Uterus (tissue), 4 donors: ENCODE results near the gene ZDHHC12. TPM values are rescaled to one million over a fixed set of nuclear protein-coding genes. Genes with fewer than 3 reads are reported as not detected.

Experiments used
- DNase-seq, 2 donors: peaks; one replicate each; pipeline ENCODE4 v3.0.0-alpha.2; 2019 to 2020
- H3K27ac ChIP-seq, 2 donors: fragments of 200-600 bp; sonication (generic); 1 replicate in 1 of 2; 2 replicates in 1 of 2; pipeline ENCODE4 v1.5.1; 2016 to 2018
- H3K27me3 ChIP-seq, 2 donors: fragments of 200-600 bp; sonication (generic); one replicate each; pipeline ENCODE4 v1.5.1; 2018 to 2019; ENCODE audit warnings: control low read depth in 1 of 2
- H3K36me3 ChIP-seq, 2 donors: fragments of 200-600 bp; sonication (generic); one replicate each; pipeline ENCODE4 v1.5.1; 2019; ENCODE audit warnings: control low read depth in 1 of 2
- H3K4me1 ChIP-seq, 2 donors: fragments of 200-600 bp; sonication (generic); one replicate each; pipeline ENCODE4 v1.5.1; 2018 to 2019; ENCODE audit warnings: control low read depth in 1 of 2
- H3K4me3 ChIP-seq, 2 donors: fragments of 200-600 bp; sonication (generic); 1 replicate in 1 of 2; 2 replicates in 1 of 2; pipeline ENCODE4 v1.5.1; 2018 to 2019; ENCODE audit warnings: mild to moderate bottlenecking in 1 of 2
- H3K9me3 ChIP-seq, 2 donors: fragments of 200-600 bp; sonication (generic); one replicate each; pipeline ENCODE4 v1.5.1; 2019; ENCODE audit warnings: control low read depth in 1 of 2
- CTCF ChIP-seq, 4 experiments: fragments of 200-600 bp in 2 of 4; fragments of 450-650 bp in 2 of 4; sonication (generic) in 2 of 4; IDR thresholded peaks; one replicate each; pipeline ENCODE4 v1.5.1; 2016 to 2019; ENCODE audit warnings: antibody characterized with exemption in 4 of 4, mild to moderate bottlenecking in 2 of 4, moderate library complexity in 1 of 4
- POLR2A ChIP-seq, 2 donors: fragments of 450-650 bp; IDR thresholded peaks; one replicate each; pipeline ENCODE4 v1.6.1; 2016; ENCODE audit warnings: antibody characterized with exemption in 2 of 2, mild to moderate bottlenecking in 1 of 2, moderate library complexity in 1 of 2
- intact Hi-C: fragments of 100-400 bp; cut with DNase I; formaldehyde crosslinking; loops from one replicate; pipeline ENCODE4 v1.15.1; 2023; ENCODE audit warnings: low total_unique reads
- total RNA-seq, 4 donors: library from RNA; depleted of rRNA in 3 of 4; stranded (reverse); fragments of >200 nt in 3 of 4; gene quantifications; one replicate each; pipeline versions ENCODE4 v1.1.0 to v1.2.4, GENCODE V29; 2014 to 2023
- donor health status: DM: yes; HTN: yes; CAD: no.

Gene ZDHHC12
- total RNA-seq, 4 donors from 2014 or later: 0.59 to 11.7 (median 6.5) TPM

- no peak for DNase-seq
- H3K27me3 ChIP-seq: no peaks in the 10 kb centered on the region
- H3K36me3 ChIP-seq: no peaks in the 10 kb centered on the region
- intact Hi-C loops: no loop called here
- peak overlapping the region in 1 of 2 donors; percentile 95 for H3K27ac ChIP-seq
- peak overlapping the region; percentile 62 to 87 for H3K4me3 ChIP-seq
- H3K4me1 ChIP-seq: peaks cover 0 to 9% of the 10 kb centered on the region in 2 donors
- TF ChIP-seq CTCF (IDR thresholded peaks at IDR 0.05): no peak
- no peak for TF ChIP-seq POLR2A (IDR thresholded peaks at IDR 0.05)
- H3K9me3 ChIP-seq: no peaks in the 10 kb centered on the region
These were observed 33.3 kb downstream of the ZDHHC12 start for GRCh38 chr9:128690684-128691034.

GRCh38 chr9:128689820-128690683 lies 33.9 kb downstream of the ZDHHC12 start:
- DNase-seq: peak; percentile 40 to 47
- Histone ChIP-seq H3K27me3 (no peaks in the 10 kb centered on the region), H3K36me3 (no peaks in the 10 kb centered on the region), H3K4me1 (peaks cover 0 to 9% of the 10 kb centered on the region in 2 donors), H3K4me3 (peak overlapping the region; percentile 62 to 87), H3K27ac (peak overlapping the region; percentile 72 to 95), H3K9me3 (no peaks in the 10 kb centered on the region)
- no peak for TF ChIP-seq POLR2A (IDR thresholded peaks at IDR 0.05)
- TF ChIP-seq CTCF (IDR thresholded peaks at IDR 0.05): no peak
- intact Hi-C loops: no loop called here

- H3K27ac ChIP-seq: peak overlapping the region; percentile 95 to 99
- no peak for TF ChIP-seq POLR2A (IDR thresholded peaks at IDR 0.05)
- no peak for TF ChIP-seq CTCF (IDR thresholded peaks at IDR 0.05)
- H3K9me3 ChIP-seq: no peaks in the 10 kb centered on the region
- no peaks in the 10 kb centered on the region for H3K27me3 ChIP-seq
- H3K36me3 ChIP-seq: no peaks in the 10 kb centered on the region
- peak overlapping the region; percentile 69 to 97 for H3K4me3 ChIP-seq
- H3K4me1 ChIP-seq: peaks cover 0 to 9% of the 10 kb centered on the region in 2 donors
- intact Hi-C loops: no loop called here
- DNase-seq: peak in 1 of 2 donors; percentile 64
These were observed 34.6 kb downstream of the ZDHHC12 start for GRCh38 chr9:128689293-128689774.

GRCh38 chr9:128688501-128689292 lies 35.2 kb downstream of the ZDHHC12 start, which contains the start of gene SET:
TSS of gene SET (plus strand) at chr9:128689222. CDS start at chr9:128689583, 361 bp downstream.
- Histone ChIP-seq H3K36me3 (no peaks in the 10 kb centered on the region), H3K9me3 (no peaks in the 10 kb centered on the region), H3K4me1 (peaks cover 0 to 9% of the 10 kb centered on the region in 2 donors), H3K4me3 (peak within 1 kb of the TSS; percentile 69 to 97), H3K27me3 (no peaks in the 10 kb centered on the region), H3K27ac (peak within 1 kb of the TSS; percentile 95 to 99)
- TF ChIP-seq POLR2A (IDR thresholded peaks at IDR 0.05) (peak; percentile 97 to 100), CTCF (IDR thresholded peaks at IDR 0.05) (peak in 1 of 4 experiments; percentile 24)
- DNase-seq: peak; percentile 93 to 94
- intact Hi-C loops: no loop called here
